Stimulated activated CD8-positive, alpha-beta memory T cell treated with anti-CD3 and anti-CD28 coated beads, Interleukin-4, amount 100 ng/mL, for 4 hours (primary cell): Measurements from ENCODE around the gene OCSTAMP.

Experiments used
- DNase-seq, 2 donors: peaks; one replicate each; pipeline ENCODE4 v3.0.0-alpha.2; 2020; ENCODE audit warnings: low read depth in 2 of 2, low spot score in 1 of 2

Gene OCSTAMP

GRCh38 chr20:46550461-46550860 is at the start of gene OCSTAMP:
Gene OCSTAMP, minus strand, starts transcription at chr20:46550654. Its CDS starts 94 bp downstream, at chr20:46550560.
- DNase-seq, result no peak

GRCh38 chr20:46599227-46599987 is 49.0 kb upstream of the OCSTAMP start:
- DNase-seq, result no peak

GRCh38 chr20:46595933-46596332 is 45.5 kb upstream of the OCSTAMP start:
- DNase-seq, result no peak

- no peak for DNase-seq
Measured at GRCh38 chr20:46594725-46595124, 44.3 kb upstream of the OCSTAMP start.

- no peak for DNase-seq
Measured at GRCh38 chr20:46592580-46593362, 42.3 kb upstream of the OCSTAMP start.

GRCh38 chr20:46590443-46590842 is 40.0 kb upstream of the OCSTAMP start:
- no peak for DNase-seq

GRCh38 chr20:46588532-46589511 is 38.4 kb upstream of the OCSTAMP start:
- DNase-seq, result no peak

GRCh38 chr20:46587986-46588385 is 37.5 kb upstream of the OCSTAMP start:
- DNase-seq, result no peak

- no peak for DNase-seq
Measured at GRCh38 chr20:46586724-46587123, 36.3 kb upstream of the OCSTAMP start.

- no peak for DNase-seq
Measured at GRCh38 chr20:46584508-46584907, 34.1 kb upstream of the OCSTAMP start.

GRCh38 chr20:46583411-46584214 is 33.2 kb upstream of the OCSTAMP start:
- DNase-seq, result no peak

GRCh38 chr20:46582648-46583047 is 32.2 kb upstream of the OCSTAMP start:
- DNase-seq, result no peak

GRCh38 chr20:46581391-46581790 is 30.9 kb upstream of the OCSTAMP start:
- no peak for DNase-seq

GRCh38 chr20:46580613-46581205 is 30.3 kb upstream of the OCSTAMP start:
- no peak for DNase-seq

- no peak for DNase-seq
Measured at GRCh38 chr20:46578745-46579144, 28.3 kb upstream of the OCSTAMP start.

GRCh38 chr20:46576774-46577395 is 26.4 kb upstream of the OCSTAMP start:
- no peak for DNase-seq

GRCh38 chr20:46575937-46576461 is 25.5 kb upstream of the OCSTAMP start:
- no peak for DNase-seq

GRCh38 chr20:46575394-46575793 is 24.9 kb upstream of the OCSTAMP start:
- DNase-seq, result no peak
